GM12892 (cell line): ENCODE results near the gene PRPF4.

Source experiments
- POLR2A ChIP-seq: IDR thresholded peaks from 2 replicates; pipeline ENCODE4 v1.6.1; 2011; ENCODE audit warnings: low read depth, low read length, control low read depth
- POLR2AphosphoS5 ChIP-seq: IDR thresholded peaks from 2 replicates; pipeline ENCODE4 v1.6.1; 2011; ENCODE audit warnings: low read depth, low read length, control low read depth
- TAF1 ChIP-seq: IDR thresholded peaks from 2 replicates; pipeline ENCODE4 v1.6.1; 2011; ENCODE audit warnings: low read depth, mild to moderate bottlenecking, control low read depth, low read length, borderline replicate concordance

DNA sequence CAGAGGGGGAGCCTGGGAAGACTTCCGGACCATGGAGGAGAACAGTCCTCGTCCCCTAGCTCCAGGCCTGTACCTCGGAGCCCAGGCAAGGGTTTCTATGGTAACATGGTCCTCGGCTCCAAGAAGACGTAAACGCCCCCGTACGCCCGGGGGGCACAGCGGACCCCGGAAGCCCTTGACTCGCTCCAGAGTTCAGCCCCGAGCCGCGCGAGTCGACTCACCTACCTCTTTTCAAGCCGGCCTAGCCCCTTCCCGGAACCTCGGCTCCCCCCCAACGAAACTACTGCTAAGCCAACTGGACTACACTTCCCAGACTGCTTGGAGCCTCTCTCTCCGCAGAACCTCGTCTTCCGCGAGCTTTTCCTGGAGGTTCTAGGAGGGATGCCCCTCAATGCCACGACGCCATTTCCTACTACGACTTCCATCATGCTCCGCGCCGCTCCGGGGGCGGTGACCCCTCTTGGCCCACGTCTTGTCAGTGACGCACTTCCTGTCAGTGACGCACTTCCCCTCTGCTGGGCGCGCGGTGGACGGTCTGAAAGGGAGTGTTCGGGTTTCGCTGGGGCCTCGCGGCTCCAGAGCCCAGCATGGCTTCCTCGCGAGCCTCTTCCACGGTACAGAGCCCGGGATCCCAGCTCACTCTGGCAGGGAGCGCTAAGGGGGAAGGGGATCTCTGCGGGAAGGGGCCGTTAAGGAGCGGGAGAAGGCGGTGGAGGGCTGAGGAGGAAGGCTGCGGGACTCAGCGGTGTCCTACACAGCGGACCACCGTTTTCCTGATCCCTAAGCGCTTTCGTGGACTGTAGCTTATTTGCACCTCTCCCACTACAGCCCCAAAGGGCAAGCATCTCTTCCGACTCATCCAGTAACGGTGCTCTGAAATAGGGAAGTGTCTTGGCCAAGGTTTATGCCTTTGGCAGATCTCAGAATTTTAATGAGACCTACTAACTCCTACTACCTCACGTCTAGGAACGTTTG is at the start of gene PRPF4, which contains the start of gene CDC26:
- TF ChIP-seq TAF1 (peak; percentile 83; the same call in 1 of the 2 replicates), POLR2A (peak; percentile 99), POLR2AphosphoS5 (peak; percentile 97)
